SK-N-SH treated with all-trans-retinoic acid at 6 μM for 48 hours (cell line): Measurements from ENCODE around the gene TRPM1.

ENCODE experiments used
- ATAC-seq: fragments of 200-7000 bp; cut with Tn5 transposase; 3 replicates; pipeline ENCODE4 v1.9.1; 2020; ENCODE audit warnings: mild to moderate bottlenecking, moderate library complexity
- ARNTL ChIP-seq: fragments of 450-650 bp; formaldehyde crosslinking; IDR thresholded peaks from 2 replicates; pipeline ENCODE4 v1.5.0; 2020; ENCODE audit warnings: low read depth, mild to moderate bottlenecking, moderate library complexity, borderline replicate concordance
- BACH2 ChIP-seq: fragments of 250-450 bp; sonication (Bioruptor Pico); IDR thresholded peaks from 2 replicates; pipeline ENCODE4 v1.9.0; 2021; ENCODE audit warnings: mild to moderate bottlenecking, borderline replicate concordance
- CREB5 ChIP-seq: fragments of 250-450 bp; sonication (Bioruptor Pico); IDR thresholded peaks from 2 replicates; pipeline ENCODE4 v1.5.1; 2020; ENCODE audit warnings: low read depth, mild to moderate bottlenecking, moderate library complexity
- CSDC2 ChIP-seq: fragments of 250-450 bp; sonication (Bioruptor Pico); IDR thresholded peaks from 2 replicates; pipeline ENCODE4 v1.5.0; 2020; ENCODE audit warnings: mild to moderate bottlenecking, moderate library complexity
- CSRNP3 ChIP-seq: fragments of 250-450 bp; sonication (Bioruptor Pico); IDR thresholded peaks from 2 replicates; pipeline ENCODE4 v1.5.1; 2021; ENCODE audit warnings: mild to moderate bottlenecking, moderate library complexity
- ESRRG ChIP-seq: fragments of 250-450 bp; sonication (Bioruptor Pico); IDR thresholded peaks from 2 replicates; pipeline ENCODE4 v1.6.1; 2021; ENCODE audit warnings: mild to moderate bottlenecking
- GLIS3 ChIP-seq: fragments of 250-450 bp; sonication (Bioruptor Pico); IDR thresholded peaks from 2 replicates; pipeline ENCODE4 v1.5.0; 2020; ENCODE audit warnings: mild to moderate bottlenecking, moderate library complexity
- ISL1 ChIP-seq: fragments of 250-450 bp; sonication (Bioruptor Pico); IDR thresholded peaks from 2 replicates; pipeline ENCODE4 v2.1.2; 2022; ENCODE audit warnings: mild to moderate bottlenecking, moderate library complexity
- PPARA ChIP-seq: fragments of 250-450 bp; sonication (Bioruptor Pico); IDR thresholded peaks from 2 replicates; pipeline ENCODE4 v1.5.0; 2020; ENCODE audit warnings: mild to moderate bottlenecking, borderline replicate concordance
- RARB ChIP-seq: fragments of 250-450 bp; sonication (Bioruptor Pico); IDR thresholded peaks from 2 replicates; pipeline ENCODE4 v1.8.0; 2021; ENCODE audit warnings: mild to moderate bottlenecking, moderate library complexity
- TCF4 ChIP-seq: fragments of 250-450 bp; sonication (Bioruptor Pico); IDR thresholded peaks from 2 replicates; pipeline ENCODE4 v1.8.0; 2021; ENCODE audit warnings: mild to moderate bottlenecking, moderate library complexity, borderline replicate concordance
- TOX ChIP-seq: fragments of 250-450 bp; sonication (Bioruptor Pico); IDR thresholded peaks from 2 replicates; pipeline ENCODE4 v1.8.0; 2021; ENCODE audit warnings: mild to moderate bottlenecking, moderate library complexity, borderline replicate concordance
- ZC3H10 ChIP-seq: fragments of 250-450 bp; sonication (Bioruptor Pico); IDR thresholded peaks from 2 replicates; pipeline ENCODE4 v1.5.1; 2021; ENCODE audit warnings: mild to moderate bottlenecking, moderate library complexity
- ZFP3 ChIP-seq: fragments of 250-450 bp; sonication (Bioruptor Pico); IDR thresholded peaks from 2 replicates; pipeline ENCODE4 v1.5.0; 2020; ENCODE audit warnings: mild to moderate bottlenecking, moderate library complexity
- ZFP30 ChIP-seq: fragments of 450-650 bp; formaldehyde crosslinking; IDR thresholded peaks from 2 replicates; pipeline ENCODE4 v1.5.0; 2022; ENCODE audit warnings: mild to moderate bottlenecking, moderate library complexity
- ZNF565 ChIP-seq: fragments of 450-650 bp; formaldehyde crosslinking; conservative IDR thresholded peaks from 2 replicates; pipeline ENCODE4 v1.5.0; 2020; ENCODE audit warnings: low read depth, mild to moderate bottlenecking, moderate library complexity
- ZNF70 ChIP-seq: fragments of 450-650 bp; formaldehyde crosslinking; IDR thresholded peaks from 2 replicates; pipeline ENCODE4 v1.5.0; 2020; ENCODE audit warnings: mild to moderate bottlenecking, moderate library complexity
- ZNF8 ChIP-seq: fragments of 450-650 bp; formaldehyde crosslinking; IDR thresholded peaks from 2 replicates; pipeline ENCODE4 v1.5.0; 2020; ENCODE audit warnings: mild to moderate bottlenecking, moderate library complexity
- TF ChIP-seq, protein P1 (sequence below): fragments of 250-450 bp; sonication (Bioruptor Pico); IDR thresholded peaks from 2 replicates; pipeline ENCODE4 v1.8.0; 2020; ENCODE audit warnings: mild to moderate bottlenecking, moderate library complexity, borderline replicate concordance
- TF ChIP-seq, protein P2 (sequence below): fragments of 250-450 bp; sonication (Bioruptor Pico); IDR thresholded peaks from 2 replicates; pipeline ENCODE4 v1.5.0; 2020; ENCODE audit warnings: mild to moderate bottlenecking, moderate library complexity
- TF ChIP-seq, protein P3 (sequence below): fragments of 250-450 bp; sonication (Bioruptor Pico); IDR thresholded peaks from 2 replicates; pipeline ENCODE4 v1.8.0; 2021; ENCODE audit warnings: low read depth, mild to moderate bottlenecking, moderate library complexity, borderline replicate concordance

TRPM1 gene

DNA sequence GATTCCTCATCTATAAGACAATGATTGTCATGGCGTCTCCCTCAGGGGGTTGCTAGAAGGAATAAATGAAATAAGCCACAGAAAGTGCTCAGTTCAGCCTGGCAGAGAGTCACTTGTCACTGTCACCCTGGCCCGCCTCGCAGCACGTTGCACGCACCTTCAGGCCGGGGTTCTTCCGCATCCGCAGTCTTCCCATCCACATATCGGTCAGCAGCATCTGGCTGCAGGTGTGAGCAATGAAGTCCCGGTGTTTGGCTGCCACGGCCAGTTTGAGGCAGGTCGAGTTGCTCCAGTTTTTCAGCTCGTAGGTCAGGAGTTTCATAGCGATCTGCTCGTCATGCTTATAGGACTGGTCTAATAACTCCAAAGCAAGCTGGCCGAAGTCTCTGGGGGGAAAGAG is 61.6 kb downstream of the TRPM1 start:
- TF ChIP-seq BACH2 (no peak), ZNF565 (no peak), ZNF70 (CRISPR knock-in tag) (no peak), ISL1 (CRISPR knock-in tag) (no peak), ZNF8 (CRISPR knock-in tag) (no peak), ZC3H10 (no peak), CSRNP3 (CRISPR knock-in tag) (no peak), ZFP30 (CRISPR knock-in tag) (no peak), CSDC2 (CRISPR knock-in tag) (no peak), RARB (CRISPR knock-in tag) (no peak), CREB5 (CRISPR knock-in tag) (no peak), ARNTL (CRISPR knock-in tag) (no peak), TOX (CRISPR knock-in tag) (no peak), GLIS3 (CRISPR knock-in tag) (no peak)
- TF ChIP-seq, protein P1, sequence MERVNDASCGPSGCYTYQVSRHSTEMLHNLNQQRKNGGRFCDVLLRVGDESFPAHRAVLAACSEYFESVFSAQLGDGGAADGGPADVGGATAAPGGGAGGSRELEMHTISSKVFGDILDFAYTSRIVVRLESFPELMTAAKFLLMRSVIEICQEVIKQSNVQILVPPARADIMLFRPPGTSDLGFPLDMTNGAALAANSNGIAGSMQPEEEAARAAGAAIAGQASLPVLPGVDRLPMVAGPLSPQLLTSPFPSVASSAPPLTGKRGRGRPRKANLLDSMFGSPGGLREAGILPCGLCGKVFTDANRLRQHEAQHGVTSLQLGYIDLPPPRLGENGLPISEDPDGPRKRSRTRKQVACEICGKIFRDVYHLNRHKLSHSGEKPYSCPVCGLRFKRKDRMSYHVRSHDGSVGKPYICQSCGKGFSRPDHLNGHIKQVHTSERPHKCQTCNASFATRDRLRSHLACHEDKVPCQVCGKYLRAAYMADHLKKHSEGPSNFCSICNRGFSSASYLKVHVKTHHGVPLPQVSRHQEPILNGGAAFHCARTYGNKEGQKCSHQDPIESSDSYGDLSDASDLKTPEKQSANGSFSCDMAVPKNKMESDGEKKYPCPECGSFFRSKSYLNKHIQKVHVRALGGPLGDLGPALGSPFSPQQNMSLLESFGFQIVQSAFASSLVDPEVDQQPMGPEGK (CRISPR knock-in tag) = no peak
- TF ChIP-seq, protein P2, sequence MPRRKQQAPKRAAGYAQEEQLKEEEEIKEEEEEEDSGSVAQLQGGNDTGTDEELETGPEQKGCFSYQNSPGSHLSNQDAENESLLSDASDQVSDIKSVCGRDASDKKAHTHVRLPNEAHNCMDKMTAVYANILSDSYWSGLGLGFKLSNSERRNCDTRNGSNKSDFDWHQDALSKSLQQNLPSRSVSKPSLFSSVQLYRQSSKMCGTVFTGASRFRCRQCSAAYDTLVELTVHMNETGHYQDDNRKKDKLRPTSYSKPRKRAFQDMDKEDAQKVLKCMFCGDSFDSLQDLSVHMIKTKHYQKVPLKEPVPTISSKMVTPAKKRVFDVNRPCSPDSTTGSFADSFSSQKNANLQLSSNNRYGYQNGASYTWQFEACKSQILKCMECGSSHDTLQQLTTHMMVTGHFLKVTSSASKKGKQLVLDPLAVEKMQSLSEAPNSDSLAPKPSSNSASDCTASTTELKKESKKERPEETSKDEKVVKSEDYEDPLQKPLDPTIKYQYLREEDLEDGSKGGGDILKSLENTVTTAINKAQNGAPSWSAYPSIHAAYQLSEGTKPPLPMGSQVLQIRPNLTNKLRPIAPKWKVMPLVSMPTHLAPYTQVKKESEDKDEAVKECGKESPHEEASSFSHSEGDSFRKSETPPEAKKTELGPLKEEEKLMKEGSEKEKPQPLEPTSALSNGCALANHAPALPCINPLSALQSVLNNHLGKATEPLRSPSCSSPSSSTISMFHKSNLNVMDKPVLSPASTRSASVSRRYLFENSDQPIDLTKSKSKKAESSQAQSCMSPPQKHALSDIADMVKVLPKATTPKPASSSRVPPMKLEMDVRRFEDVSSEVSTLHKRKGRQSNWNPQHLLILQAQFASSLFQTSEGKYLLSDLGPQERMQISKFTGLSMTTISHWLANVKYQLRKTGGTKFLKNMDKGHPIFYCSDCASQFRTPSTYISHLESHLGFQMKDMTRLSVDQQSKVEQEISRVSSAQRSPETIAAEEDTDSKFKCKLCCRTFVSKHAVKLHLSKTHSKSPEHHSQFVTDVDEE (CRISPR knock-in tag) = no peak
- no peak for ATAC-seq

DNA sequence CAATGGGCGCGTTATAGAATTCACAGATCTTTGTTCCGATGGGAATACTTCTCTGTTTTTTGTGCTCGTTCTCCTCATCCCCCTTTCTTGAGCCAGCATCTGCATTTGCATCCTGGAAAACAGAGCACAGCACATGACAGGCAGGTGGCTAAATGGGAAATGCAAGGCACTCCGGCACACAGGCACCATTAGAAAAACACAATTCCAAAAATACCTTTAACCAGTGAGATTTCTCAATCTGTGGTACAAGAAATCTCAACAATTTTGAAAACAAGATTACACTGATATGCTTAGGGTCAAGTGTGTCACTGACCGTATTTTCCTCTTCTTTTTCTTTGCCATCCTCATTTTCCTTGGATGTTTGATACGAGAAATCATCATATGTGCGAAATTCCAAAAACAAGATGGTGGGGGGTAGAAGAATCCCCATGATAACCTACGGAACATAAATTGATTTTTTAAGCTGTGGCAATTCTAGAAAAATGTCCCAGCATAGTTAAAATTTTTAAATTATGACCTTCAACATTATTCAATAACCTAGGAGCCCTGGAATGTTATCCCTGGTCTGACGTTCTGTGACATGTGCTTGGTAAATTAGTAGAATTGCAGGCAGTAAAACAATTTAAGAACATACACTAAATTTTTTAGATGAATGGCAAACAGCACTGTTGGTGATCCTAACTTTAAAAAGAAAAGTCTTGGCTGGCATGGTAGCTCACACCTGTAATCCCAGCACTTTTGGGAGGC is 63.6 kb downstream of the TRPM1 start:
- no peak for TF ChIP-seq TOX (CRISPR knock-in tag)
- no peak for ATAC-seq

DNA sequence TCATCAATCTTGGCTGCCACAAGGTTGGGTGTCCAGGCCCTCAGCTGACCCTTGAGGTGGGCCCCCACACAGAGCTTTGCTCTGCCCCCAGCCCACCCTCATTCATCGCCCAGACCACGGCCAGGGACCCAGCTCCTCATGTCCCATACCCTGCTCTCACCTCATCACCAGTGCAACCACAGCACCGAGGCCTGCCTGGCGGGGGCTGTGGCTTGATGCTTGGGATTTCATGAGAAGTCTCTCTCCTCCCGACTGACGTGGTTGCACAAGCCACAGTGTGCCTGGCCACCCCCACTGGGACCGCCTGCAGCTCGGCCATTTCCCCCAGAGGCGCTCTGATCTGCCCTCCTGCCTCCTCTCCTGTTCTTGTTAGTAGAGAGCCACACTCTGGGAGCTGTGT is 64.7 kb downstream of the TRPM1 start:
- ATAC-seq = no peak
- TF ChIP-seq ARNTL (CRISPR knock-in tag) (no peak), PPARA (CRISPR knock-in tag) (no peak), ZC3H10 (no peak), CREB5 (CRISPR knock-in tag) (no peak), GLIS3 (CRISPR knock-in tag) (no peak), ESRRG (CRISPR knock-in tag) (no peak), RARB (CRISPR knock-in tag) (no peak), BACH2 (no peak), TCF4 (CRISPR knock-in tag) (no peak), ZFP3 (no peak), TOX (CRISPR knock-in tag) (no peak), ISL1 (CRISPR knock-in tag) (no peak)
- TF ChIP-seq, protein P3, sequence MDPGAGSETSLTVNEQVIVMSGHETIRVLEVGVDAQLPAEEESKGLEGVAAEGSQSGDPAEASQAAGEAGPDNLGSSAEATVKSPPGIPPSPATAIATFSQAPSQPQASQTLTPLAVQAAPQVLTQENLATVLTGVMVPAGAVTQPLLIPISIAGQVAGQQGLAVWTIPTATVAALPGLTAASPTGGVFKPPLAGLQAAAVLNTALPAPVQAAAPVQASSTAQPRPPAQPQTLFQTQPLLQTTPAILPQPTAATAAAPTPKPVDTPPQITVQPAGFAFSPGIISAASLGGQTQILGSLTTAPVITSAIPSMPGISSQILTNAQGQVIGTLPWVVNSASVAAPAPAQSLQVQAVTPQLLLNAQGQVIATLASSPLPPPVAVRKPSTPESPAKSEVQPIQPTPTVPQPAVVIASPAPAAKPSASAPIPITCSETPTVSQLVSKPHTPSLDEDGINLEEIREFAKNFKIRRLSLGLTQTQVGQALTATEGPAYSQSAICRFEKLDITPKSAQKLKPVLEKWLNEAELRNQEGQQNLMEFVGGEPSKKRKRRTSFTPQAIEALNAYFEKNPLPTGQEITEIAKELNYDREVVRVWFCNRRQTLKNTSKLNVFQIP = no peak
- TF ChIP-seq, protein P2 (CRISPR knock-in tag) = no peak
- TF ChIP-seq, protein P1 (CRISPR knock-in tag) = no peak
